Measurements from ENCODE around the gene CIT. TPM values are rescaled to one million over a fixed set of nuclear protein-coding genes. Genes with fewer than 3 reads are reported as not detected.

Gene CIT, protein sequence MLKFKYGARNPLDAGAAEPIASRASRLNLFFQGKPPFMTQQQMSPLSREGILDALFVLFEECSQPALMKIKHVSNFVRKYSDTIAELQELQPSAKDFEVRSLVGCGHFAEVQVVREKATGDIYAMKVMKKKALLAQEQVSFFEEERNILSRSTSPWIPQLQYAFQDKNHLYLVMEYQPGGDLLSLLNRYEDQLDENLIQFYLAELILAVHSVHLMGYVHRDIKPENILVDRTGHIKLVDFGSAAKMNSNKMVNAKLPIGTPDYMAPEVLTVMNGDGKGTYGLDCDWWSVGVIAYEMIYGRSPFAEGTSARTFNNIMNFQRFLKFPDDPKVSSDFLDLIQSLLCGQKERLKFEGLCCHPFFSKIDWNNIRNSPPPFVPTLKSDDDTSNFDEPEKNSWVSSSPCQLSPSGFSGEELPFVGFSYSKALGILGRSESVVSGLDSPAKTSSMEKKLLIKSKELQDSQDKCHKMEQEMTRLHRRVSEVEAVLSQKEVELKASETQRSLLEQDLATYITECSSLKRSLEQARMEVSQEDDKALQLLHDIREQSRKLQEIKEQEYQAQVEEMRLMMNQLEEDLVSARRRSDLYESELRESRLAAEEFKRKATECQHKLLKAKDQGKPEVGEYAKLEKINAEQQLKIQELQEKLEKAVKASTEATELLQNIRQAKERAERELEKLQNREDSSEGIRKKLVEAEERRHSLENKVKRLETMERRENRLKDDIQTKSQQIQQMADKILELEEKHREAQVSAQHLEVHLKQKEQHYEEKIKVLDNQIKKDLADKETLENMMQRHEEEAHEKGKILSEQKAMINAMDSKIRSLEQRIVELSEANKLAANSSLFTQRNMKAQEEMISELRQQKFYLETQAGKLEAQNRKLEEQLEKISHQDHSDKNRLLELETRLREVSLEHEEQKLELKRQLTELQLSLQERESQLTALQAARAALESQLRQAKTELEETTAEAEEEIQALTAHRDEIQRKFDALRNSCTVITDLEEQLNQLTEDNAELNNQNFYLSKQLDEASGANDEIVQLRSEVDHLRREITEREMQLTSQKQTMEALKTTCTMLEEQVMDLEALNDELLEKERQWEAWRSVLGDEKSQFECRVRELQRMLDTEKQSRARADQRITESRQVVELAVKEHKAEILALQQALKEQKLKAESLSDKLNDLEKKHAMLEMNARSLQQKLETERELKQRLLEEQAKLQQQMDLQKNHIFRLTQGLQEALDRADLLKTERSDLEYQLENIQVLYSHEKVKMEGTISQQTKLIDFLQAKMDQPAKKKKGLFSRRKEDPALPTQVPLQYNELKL (N-terminal part only)
- 15.9 TPM for polyA plus RNA-seq (2012; ENCODE audit: insufficient read length, low read depth)

DNA sequence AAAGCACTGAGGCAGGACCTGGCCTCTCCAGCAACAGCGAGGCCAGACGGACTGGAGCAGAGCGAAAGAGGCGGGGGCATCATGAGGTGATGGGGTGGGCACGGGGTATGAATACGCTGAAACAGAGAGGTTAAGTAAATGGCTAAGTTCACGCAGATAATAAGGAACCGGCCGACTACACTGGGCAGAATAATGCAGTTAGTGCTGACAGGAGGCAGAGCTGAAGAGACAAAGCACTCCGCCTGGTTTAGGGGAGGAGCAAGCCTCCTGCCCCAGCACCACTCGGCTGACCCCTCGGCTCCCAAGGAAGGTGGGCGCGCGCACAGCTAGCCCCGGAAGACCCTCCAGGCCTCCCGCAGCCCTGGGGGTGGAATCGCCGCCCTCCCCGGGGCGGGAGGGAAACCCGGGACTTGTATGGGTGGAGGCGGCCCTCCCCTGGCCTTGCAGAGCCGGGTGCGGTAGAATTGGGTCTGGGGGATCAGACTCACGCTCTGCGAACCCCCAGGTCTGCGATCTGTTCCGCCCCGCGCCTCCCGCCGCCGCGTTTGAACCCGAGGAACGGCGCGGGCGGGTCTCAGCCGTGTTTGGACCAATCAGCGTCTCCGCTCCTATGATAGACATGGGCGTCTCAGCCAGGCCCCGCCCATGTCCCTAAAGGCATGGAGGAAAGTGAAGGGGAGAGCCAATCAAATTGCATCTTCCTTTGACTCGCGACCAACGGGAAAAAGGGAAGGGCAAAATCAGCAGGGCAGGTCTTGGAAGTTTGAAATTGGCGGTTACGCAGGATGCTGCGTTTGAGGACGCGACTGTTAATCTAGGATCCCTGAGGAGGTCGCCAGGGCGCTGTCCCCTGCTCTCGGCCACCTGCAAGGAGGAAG, at the start of gene CIT:
Gene CIT, minus strand, starts transcription at position 560 of the 878 bp plus-strand sequence. CDS start 1,152 bp downstream, outside the sequence.
- TF ChIP-seq, protein P1, sequence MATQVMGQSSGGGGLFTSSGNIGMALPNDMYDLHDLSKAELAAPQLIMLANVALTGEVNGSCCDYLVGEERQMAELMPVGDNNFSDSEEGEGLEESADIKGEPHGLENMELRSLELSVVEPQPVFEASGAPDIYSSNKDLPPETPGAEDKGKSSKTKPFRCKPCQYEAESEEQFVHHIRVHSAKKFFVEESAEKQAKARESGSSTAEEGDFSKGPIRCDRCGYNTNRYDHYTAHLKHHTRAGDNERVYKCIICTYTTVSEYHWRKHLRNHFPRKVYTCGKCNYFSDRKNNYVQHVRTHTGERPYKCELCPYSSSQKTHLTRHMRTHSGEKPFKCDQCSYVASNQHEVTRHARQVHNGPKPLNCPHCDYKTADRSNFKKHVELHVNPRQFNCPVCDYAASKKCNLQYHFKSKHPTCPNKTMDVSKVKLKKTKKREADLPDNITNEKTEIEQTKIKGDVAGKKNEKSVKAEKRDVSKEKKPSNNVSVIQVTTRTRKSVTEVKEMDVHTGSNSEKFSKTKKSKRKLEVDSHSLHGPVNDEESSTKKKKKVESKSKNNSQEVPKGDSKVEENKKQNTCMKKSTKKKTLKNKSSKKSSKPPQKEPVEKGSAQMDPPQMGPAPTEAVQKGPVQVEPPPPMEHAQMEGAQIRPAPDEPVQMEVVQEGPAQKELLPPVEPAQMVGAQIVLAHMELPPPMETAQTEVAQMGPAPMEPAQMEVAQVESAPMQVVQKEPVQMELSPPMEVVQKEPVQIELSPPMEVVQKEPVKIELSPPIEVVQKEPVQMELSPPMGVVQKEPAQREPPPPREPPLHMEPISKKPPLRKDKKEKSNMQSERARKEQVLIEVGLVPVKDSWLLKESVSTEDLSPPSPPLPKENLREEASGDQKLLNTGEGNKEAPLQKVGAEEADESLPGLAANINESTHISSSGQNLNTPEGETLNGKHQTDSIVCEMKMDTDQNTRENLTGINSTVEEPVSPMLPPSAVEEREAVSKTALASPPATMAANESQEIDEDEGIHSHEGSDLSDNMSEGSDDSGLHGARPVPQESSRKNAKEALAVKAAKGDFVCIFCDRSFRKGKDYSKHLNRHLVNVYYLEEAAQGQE (IDR thresholded peaks at IDR 0.05; ENCODE audit: insufficient read depth in 1 of 2, low read depth in 2 of 2, low read length in 2 of 2), result peak in 1 of 2 experiments; percentile 58; a peak in 1 of 4 replicates
- TF ChIP-seq POLR2AphosphoS5 (IDR thresholded peaks at IDR 0.05; ENCODE audit: low read depth, low read length) (peak; percentile 63), SIN3A (IDR thresholded peaks at IDR 0.05; ENCODE audit: borderline replicate concordance, insufficient read depth, low read length) (peak; percentile 40; the same call in 1 of the 2 replicates), TAF1 (IDR thresholded peaks at IDR 0.05; ENCODE audit: borderline replicate concordance, insufficient read depth, low read length) (no peak), FOXP2 (optimal IDR thresholded peaks at IDR 0.05; ENCODE audit: borderline replicate concordance, extremely low read depth, extremely low read length, insufficient read depth) (no peak)

DNA sequence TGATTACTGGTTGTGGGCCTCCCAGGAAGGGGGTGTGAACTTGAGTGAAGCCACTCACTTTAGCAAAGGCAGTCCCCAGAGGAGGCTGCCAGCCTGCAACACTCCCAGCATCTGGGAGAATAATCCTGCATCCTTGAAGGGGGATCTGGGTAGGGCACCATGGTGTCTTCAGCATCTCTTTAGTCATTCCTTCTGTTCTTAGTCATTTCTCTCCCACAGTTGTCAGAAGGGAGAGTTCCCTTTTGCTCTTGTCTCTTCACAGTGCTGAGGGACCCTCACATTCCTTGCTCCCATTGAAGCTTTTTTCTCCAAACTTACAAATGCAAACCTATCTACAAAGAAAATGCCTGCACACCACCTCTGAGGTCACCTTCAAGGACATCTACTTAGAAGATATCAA, 48.1 kb upstream of the CIT start:
- TF ChIP-seq, protein P1 (IDR thresholded peaks at IDR 0.05; ENCODE audit: insufficient read depth in 1 of 2, low read depth in 2 of 2, low read length in 2 of 2), result no peak
- TF ChIP-seq POLR2AphosphoS5 (IDR thresholded peaks at IDR 0.05; ENCODE audit: low read depth, low read length) (no peak), TAF1 (IDR thresholded peaks at IDR 0.05; ENCODE audit: borderline replicate concordance, insufficient read depth, low read length) (no peak), FOXP2 (optimal IDR thresholded peaks at IDR 0.05; ENCODE audit: borderline replicate concordance, extremely low read depth, extremely low read length, insufficient read depth) (no peak), SIN3A (IDR thresholded peaks at IDR 0.05; ENCODE audit: borderline replicate concordance, insufficient read depth, low read length) (no peak)

DNA sequence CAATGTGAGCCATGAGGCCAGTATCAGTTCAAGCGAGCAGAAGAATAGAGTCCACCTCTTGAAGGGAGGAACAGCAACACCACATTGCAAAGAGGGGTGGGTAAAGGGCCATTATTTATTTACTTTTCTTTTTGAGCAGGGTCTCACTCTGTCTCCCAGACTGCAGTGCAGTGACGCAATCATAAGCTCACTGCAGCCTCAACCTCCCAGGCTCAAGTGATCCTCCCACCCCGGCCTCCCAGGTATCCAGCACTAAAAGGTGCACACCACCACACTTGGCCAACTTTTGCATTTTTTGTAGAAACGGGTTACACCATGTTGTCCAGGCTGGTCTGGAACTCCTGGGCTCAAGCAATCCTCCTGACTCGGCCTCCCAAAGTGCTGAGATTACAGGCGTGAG, 42.9 kb upstream of the CIT start:
- no peak for TF ChIP-seq TAF1 (IDR thresholded peaks at IDR 0.05; ENCODE audit: borderline replicate concordance, insufficient read depth, low read length)
- TF ChIP-seq FOXP2 (optimal IDR thresholded peaks at IDR 0.05; ENCODE audit: borderline replicate concordance, extremely low read depth, extremely low read length, insufficient read depth), result no peak
- no peak for TF ChIP-seq SIN3A (IDR thresholded peaks at IDR 0.05; ENCODE audit: borderline replicate concordance, insufficient read depth, low read length)
- no peak for TF ChIP-seq POLR2AphosphoS5 (IDR thresholded peaks at IDR 0.05; ENCODE audit: low read depth, low read length)
- TF ChIP-seq, protein P1 (IDR thresholded peaks at IDR 0.05; ENCODE audit: insufficient read depth in 1 of 2, low read depth in 2 of 2, low read length in 2 of 2), result no peak
